GM19351 (cell line): ENCODE results near the gene ATP2B2.
A peak's percentile ranks its signal among the peaks of the same experiment; 100 is the strongest.

Experiments used
- ATAC-seq: cut with Tn5 transposase; IDR thresholded peaks from one replicate; pipeline ENCODE4 v1.9.1; 2021; ENCODE audit warnings: mild to moderate bottlenecking, moderate library complexity; ENCODE audit not compliant: unreplicated experiment

ATP2B2 gene

DNA sequence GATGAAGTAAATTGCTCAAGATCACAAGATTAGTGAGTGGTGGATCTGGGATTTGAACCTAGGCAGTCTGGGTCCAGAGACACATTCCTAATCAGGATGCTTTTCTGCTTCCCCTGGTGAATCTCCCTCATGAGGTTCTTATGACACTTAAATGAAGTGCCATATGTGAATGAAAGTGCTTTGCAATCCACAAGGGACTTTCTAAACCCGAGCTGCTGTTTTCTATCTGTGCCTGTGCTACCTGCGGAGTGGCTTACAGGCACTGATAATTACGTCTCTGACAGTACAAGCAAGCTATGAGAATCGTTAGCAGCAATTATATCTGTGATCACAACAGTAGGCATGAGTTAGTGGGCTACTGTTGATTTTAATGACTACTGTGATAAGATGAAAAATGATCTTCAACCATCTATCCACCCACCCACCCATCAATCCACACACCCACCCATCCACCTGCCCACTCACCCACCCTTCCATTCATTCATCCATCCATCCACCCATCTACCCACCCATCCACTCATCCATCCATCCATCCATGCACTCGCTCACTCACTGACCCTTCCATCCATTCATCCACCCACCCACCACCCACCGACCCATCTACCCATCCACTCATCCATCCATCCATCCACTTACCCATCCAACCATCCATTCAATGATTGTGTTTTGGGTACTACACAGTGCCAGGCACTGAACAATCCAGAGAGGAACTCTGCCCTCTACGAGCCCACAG lies 51.8 kb downstream of the ATP2B2 start:
- ATAC-seq: no peak

DNA sequence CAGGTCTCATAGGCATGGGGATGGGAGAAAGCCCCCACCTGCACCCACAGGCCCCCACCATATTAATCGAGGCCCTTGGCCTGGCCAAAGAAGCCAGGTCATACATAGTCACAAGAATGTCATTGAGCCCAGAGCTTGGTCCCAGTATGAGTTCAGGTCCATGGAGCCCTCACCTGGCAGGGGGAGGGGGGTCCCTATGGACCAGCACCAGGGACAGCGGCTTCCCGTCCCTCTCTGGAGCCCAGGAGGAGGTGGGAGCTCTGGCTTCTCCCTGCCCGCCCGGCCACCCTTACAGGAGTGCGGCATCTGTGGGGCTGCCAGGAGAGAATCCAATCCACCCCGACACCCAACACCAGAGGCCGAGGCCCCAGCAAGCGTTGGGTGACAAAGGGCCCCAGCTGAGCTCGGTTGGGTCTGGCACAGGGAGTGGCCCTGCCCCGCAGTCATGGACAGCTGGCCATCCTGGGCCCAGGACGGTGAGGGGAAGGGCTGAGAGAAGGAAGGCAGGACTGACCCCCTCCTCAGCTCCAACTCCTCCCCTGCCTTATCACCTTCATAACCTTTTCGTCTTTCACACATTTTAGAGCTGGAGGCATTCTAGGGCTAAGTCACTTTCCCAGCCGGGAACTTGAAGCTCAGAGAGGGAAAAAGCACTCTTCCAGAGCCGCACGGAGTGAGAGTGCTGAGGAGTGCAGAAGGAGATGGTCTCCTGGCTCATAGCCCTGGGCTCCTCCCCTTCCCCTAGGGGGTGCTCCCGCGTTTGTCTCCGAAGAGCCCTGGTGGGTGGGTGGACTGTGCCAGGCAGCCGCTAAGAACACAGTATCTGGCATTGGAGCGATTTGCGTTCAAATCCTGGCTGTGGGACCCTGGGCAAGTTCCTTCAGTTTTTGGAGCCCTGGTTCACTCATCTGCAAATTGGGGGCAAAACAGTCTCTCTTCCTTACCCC lies 54.6 kb downstream of the ATP2B2 start:
- no peak for ATAC-seq

DNA sequence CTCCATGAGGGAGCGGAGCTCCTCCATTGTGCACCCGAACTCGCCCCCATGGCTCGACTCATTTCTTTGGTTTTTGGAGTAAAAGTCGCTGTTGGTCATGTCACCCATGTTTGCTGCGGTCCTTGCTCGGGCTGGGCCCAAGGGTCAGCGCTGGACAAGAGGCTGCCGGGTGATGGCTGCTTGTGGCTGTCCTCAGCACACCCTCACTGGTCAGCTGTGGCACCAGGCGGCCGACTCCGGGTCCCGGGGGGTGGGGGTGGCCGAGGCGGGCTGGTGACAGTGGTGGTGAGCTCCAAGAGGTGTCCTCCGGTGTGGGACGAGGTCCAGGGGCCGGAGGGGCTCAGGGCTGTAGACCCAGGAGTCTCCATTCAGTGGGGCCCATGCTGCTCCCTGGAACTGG lies 56.0 kb downstream of the ATP2B2 start:
- no peak for ATAC-seq

DNA sequence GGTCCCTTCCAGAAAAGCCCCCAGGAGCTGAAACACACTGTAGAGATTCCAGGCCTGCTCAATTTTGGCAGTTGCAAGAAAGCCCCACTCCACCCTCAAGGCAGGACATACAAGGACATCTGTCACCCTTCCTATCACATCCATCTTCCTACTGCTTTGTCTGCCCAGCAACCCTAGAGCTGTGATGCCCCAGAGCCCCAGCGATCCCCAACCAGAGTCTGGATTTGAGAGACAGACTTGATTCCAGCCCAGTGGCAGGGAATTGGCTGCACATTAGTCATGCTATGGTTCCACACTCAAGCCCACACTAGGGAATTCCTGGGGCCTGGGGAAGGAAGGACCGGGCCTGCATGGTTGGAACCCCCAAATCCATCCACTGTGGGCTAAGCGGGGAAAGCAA lies 56.8 kb downstream of the ATP2B2 start:
- no peak for ATAC-seq

DNA sequence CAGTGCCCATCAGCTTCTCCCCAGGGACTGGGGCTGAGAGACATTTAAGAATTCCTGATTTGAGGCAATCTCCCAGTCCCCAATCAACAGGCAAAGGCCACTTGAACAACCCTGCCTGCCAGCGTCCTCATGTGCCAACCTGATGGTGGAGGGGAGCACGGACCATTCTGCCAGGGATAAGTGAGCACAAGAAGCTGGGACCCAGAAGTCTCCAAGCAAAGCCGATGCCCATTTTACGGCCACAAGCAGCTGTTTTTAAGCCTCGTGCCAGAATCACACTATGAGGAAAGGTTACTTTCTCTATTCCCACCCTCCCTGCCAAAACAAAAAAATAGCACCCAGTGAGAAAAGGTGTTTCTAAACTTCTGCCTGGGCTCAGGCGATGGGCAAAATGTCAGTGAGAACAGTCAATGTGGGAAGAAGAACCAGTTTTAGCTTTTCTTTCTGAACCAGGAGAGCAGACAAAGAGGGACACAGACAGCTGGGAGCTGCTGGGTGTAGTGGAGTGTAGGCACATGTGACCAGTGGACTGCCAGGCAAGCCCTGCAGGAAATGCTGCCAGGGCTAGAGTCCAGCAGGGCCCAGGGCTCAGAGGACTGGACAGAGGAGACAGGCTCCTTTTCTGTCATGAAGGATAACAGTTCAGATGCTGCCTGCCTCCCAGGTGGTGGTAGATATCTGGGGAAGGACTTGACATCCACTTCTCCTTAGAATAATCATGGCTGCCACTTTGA lies 57.7 kb downstream of the ATP2B2 start:
- ATAC-seq: no peak

DNA sequence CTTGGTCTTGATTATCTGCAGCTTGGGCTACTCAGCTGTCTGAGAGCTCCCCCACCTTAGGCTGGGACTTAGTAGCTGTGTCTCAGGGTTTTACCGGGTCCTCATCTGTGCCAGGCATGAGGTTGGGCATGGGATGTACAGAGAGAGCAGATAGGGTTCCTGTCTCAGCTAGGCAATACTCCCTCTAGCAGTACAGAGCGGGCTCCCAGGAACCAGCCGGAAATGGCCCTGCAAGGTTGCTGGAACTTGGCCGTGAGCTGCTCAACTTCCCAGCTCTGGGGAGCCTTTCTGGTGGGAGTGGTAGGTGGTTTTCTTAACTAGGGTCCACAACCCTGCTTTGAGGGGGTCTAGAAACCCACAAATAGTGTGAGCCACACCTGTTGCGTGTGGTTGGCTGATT lies 58.3 kb downstream of the ATP2B2 start:
- ATAC-seq: no peak

DNA sequence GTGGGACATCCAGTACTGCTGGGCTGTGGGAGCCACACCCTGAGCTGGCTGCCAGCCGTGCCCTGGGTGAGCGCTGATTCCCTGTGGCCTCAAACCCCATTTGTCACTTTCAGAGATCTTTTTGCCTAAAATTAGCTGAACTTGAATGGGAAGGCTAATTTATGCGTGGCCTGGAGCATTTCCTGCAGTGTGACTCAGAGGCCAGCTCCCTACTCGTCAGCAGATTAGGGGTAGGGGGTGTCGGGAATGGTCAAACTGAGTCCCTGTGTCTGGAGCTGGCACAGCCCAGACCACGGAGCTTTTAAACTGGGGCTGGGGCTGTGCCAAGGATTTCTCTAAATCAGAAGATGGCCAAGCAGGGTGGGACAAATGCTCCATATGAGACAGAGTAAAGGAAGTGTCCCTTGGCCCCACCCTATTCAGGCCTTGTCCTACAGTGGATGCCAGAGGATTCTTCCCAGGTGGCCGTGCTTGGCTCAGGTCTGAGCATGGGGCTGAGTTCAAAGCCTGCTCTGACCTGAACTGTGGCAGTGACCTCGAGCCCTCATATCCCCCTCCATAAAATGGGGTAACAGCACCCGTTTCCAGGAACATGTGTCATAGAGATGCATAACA lies 59.7 kb downstream of the ATP2B2 start:
- no peak for ATAC-seq

DNA sequence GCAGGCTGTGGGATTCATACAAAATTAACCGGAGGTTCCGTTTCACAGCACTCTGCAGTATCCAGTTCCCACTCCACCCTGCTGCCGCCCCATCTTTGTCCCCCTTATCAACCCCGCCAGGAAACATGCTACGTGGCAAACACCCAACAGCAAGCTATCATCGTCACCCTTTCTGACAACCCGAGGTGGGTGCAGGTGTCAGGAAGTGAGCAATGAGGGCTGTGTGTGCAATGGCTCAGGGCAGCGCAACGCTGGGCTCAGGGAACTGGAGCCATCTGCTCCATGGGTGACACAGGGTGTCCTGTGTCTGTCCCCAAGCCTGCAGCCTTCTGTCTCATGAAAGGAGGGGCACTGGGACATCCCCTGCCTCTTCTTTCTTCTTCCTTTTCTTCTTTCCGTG lies 60.9 kb downstream of the ATP2B2 start:
- no peak for ATAC-seq

DNA sequence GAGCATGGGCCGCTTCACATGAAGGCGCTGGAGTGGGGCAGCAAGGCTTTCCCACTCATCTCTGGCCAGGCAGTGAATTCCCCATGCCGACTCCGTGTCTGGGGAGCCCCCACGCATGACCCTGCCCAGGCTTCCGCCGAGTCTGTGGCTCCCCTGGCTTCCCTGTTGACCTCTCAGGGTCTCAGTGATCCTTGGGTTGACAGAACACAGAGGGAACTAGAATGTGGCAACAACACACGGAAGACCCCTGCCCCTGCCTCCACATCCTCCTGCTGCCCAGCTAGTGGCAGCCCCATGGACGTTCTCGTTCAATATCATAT lies 61.3 kb downstream of the ATP2B2 start:
- no peak for ATAC-seq

DNA sequence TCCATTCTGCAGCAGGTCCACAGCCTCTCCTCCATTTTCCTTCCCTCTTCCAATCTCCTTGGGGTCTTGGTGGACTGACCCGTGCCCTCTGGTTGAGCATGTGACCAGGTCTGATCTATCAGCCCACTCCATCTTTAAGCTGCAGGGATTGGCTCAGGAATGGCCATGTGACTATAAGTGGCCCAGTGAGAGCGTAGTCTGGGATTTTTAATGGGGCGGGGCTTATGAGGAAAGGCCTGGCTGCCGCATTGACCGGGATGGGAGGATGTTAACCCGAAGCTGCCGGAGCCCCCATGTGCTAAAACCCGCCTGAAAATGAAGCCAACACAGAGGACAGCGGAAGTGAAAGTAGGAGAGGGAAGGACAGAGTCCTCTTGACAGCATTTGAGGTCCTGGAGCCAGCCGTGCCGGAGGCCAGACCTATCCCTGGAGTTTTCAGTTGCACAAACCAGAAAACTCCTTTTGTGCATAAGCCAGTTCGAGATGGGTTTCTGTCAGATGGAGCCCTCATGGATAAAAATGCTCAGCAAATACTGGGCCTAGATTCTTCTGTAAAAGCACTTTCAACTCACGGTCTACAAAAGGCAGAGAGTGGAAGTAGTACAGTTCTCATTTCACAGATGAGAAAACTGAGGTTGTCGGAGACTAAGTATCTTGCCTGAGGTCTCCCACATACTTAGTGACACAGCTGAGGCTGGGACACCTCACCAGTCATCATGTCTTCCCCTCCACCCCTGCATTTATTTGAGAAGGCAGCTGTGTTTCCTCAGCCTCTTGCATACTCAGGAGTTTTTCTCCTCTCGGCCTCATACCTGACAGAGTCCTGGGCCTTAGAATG lies 61.9 kb downstream of the ATP2B2 start:
- ATAC-seq: no peak

DNA sequence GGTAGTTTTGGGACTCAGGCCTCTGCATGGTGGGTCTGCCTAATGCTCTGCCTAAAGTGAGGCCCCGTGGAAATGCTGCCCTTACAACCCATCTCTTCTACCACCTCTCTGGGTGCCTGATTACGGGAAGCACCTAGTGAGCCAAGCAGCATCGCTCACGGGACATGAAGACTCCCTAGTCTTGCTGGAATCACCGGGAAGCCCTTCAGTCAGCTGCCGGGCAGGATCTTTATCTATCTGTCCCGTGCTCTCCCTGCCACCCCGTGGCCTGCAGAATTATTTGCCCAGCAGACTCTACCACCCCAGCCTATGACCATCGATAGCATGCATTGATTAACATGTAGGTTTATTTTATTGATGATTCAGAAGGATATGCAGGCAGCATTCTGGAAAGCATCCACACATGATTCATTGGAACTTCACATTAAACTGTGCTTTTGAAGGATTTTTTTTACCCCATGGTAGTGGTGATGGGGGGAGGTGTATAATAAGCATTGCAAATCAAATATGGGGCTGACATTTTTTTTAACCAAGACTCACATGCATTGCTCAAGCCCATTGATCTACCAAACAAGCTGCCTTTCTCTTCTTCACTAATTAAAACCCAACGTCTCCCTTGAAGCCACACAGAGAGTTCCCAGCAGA lies 63.1 kb downstream of the ATP2B2 start:
- ATAC-seq: no peak

DNA sequence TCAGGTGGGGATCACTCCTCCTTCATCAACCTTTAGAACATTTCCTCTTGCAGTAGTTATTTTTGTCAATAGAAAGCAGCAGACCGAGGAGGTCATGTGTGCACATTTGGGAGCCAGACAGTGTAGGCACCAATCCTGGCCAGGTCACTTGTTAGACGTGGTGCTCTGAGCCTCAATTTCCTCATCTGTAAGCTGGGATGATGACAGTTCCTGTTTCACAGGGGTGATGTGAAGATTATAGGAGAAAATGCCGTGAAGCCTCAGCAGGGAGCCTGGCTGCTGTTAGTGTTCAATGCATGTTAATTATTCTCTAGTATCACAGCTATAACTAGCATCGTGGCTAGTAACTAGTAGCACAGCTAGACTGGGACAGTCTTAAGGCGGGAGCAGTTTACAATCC lies 64.7 kb downstream of the ATP2B2 start:
- no peak for ATAC-seq

DNA sequence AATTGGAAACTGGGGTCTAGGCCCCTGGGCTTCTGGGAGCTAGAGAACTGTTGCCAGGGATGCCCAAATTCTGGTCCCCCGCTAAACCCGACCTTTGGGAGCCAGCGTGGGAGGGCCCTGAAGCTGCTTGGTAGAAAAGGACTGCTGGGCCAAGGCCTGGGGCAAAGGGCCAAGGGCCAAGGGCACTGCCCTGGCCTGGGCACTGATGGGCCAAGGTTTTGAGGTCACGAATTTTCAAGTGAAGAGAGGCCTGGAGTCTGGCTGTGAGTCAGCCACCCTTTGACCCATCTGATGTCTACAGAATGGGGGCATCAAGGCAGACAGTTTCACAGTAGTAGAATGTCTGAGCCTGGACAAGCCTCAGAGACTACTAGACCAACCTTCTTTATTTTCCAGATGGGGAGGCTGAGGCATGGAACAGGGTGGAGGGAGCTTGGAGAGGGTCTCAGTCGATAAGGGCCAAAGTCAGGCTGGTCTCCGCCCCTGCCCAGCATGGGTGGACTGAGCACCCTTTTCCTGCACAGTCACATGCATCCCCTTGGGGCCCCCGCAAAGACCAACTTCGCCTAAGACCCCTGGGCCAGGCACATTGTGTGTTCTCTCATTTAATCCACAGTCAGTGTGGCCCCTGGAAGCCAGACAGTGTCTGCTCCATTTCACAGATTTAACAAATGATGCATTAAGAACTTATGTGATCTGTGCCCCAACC lies 66.3 kb downstream of the ATP2B2 start:
- no peak for ATAC-seq

DNA sequence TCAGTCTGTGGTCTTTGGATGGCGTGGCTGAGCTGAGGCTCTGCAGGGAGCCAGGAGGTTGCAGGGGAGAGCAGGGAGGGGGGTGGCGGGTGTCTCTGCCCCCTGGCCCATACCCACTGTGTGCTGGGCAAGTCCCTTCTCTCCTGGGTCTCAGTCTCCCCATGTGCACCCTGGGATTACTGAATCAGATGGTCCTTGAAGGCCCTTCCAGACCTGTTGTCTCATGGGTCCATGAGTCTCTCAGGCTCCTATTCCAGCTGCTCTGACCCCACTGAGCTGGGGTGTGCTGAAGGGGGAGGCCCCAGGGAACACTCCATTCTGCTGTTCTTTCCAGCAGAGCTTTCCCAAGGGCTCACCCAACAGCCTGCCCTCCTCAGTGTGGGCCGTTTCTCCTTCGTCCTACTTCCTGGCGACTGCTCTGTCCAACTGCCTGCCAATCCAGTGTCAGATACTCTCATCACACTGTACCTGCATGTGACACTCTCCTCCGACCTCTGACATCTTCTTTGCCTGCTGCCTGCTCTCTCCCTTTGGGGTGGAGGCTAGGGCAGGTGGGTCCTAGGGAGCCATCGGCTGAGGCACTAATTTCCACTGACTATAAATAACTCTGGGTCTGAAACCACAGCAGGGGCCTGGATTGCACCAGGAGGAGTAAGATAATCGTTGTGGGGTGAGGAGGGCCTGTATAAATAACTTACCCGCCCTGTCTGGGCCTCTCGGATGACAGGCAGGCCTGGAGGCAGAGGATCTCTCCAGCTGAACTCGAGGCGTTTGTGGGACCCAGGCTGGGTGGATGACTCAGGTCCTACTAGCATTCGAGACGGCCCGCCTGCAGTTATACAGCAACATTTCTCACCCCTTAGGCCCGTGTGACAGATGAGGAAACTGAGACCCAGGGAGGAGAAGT lies 67.1 kb downstream of the ATP2B2 start:
- ATAC-seq: no peak

DNA sequence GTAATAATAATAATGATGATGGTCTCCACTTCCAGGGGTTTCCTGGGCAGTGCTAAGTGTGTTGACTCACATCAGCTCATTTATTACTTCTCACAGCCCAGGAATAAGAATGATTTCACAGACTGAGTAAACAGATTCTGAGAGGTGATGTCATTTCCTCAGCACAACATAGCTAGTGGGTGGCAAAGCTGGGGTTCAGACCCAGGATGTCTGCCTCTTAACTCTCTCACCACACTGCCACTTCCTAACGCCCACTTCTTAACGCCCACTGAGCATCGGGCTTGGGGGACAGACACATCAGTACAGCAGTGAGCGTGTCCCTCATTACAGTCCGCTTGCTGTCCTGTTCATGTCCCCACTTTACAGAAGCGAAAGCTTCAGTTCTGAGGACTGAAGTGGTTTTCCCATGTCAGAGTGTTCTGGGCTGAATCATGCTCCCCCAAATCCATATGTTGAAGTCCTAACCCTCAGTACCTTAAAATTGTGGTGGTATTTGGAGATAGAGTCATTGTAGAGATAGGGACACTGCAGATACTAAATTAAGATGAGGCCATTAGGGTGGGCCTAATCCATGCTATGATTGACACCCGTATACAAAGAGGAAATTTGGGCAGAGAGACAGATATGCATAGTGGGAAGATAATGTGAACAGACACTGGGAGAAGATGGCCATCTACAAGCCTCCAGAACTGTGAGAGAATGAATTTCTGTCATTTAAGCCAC lies 68.0 kb downstream of the ATP2B2 start:
- ATAC-seq: peak; percentile 90

DNA sequence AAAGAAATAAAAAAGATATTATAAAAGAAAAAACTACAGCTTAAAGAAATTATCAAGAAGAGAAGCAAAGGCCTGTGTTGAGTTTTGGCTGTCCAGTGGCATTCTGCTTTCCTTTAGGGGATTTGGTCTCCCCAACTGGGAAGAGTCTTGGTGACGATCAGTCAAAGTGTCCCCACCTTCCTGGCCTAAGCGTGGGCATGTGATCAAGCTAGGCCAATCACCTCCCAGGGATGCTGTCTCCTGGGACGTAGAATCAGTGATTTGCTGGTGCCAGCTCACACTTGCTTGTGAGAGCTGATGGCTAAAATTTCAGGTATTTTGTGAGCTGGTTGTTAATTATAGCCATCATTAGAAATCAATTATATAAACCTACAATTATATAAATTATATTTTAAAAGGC lies 69.5 kb downstream of the ATP2B2 start:
- ATAC-seq: no peak

DNA sequence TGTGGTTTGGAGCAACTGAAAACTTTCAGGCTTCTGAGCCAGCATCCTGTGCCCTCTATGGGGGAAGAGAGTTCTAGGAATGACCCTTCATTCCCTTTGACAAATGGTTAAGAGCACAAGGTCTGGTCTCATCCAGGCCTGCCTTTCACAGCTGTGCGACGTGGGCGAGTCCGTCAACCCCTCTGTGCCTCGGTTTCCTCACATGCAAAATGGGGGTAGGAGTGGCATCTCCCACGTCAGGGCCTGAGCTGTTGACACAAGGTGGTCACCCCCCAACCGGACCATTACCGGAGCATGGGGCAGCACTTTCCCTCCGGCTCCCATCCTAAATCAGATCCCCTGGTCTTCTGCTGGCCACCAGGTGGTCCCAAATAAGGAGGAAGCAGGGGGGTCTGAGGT lies 70.4 kb downstream of the ATP2B2 start:
- no peak for ATAC-seq
